GM19193 (cell line): ENCODE results near the gene SH3RF3.

Source experiments
- POLR2A ChIP-seq: IDR thresholded peaks from 4 replicates; pipeline ENCODE4 v1.6.1; 2011; ENCODE audit not compliant: insufficient read depth, insufficient read length; ENCODE audit errors: extremely low read depth

The SH3RF3 gene

DNA sequence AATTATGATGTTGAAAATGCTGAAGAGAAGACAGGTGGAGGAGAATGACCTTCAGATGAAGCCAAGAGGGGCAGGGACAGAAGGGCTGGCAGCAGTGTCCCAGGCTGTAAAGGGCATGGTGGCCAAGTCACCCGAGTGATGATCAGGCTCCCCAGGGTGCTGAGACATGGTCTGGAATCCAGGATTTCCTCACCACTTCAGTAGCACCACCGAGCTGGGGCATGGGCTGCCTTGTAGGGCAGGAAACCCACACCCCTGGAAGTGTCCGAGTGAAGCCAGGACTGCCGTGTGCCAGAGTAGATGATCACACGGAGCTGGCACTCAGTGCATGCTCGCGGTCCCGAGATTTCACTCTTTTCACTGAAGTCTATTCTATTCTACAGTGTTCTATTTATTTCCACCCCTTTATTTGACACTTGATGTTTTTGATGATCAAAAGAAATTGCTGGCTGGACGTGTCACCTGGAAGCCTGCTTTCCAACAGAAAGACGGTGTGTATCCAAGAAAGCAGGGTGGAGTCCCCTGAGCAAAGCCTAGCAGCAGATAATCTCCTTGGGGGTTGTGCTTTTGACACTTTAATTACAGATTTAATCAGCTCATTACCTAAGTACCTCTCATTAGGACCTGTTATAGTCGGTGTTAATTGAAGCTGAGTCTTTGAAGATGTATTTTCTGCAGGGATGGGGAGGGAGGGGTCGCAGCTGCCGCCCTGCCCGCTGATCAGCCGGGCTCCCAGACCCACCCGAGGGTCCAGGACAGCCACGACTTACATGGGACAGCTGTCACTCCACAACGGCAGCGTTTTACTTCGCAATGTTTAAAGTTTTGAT lies 392.4 kb downstream of the SH3RF3 start:
- TF ChIP-seq POLR2A: no peak

DNA sequence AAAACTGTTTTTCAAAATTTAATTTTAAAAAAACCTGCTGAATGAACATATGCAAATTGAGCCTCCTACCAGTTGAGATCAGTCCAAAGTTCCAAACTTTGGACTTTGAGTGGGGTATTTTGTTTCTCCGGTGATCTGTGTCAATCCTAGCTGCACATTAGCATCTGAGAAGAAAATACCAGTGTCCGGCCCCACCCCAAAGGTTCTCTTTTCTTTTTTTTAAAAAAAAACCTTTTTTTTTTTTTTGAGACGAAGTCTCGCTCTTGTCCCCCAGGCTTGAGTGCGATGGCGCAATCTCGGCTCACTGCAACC lies 393.0 kb downstream of the SH3RF3 start:
- TF ChIP-seq POLR2A: no peak

GRCh38 chr2:109523121-109523520 lies 394.1 kb downstream of the SH3RF3 start:
- no peak for TF ChIP-seq POLR2A

DNA sequence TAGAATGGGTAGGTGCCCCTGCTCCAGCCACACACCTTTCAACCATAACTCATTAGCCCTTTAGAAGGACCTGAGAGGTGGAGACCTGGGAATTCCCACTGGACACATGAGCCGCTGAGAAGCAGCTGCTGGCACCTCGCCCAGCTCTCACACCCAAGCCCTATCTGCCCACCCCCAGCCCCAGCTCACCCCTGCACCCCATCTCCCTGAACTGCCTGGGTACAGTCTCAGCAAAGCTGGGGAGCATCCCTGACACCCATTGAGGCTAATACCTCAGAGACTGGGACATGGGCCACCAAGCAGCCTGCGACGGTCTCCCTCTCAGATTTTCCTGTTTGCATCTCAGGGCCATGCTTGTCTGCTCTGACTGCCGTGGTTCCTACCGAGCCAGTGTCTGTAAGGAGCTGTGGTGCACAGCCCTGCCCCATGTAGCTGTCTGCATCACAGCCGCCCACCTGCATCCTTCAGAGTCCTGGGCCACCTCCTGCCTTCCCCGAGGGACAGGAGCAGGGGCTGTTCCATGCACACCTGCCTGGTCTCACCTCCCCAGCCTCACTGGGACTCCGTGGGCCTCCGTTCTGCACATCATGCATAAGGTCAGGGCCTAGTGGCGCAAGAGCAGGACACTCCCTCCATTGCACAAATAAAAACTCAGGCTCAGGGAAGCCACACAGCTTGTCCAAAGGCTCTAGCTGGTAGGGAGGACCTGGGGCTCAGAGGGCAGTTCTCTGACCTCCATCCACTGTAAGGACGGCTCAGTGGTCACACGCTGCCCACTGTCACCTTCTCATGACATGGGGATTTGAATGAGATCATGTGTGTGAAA lies 394.7 kb downstream of the SH3RF3 start:
- no peak for TF ChIP-seq POLR2A

GRCh38 chr2:109525836-109526235 lies 396.8 kb downstream of the SH3RF3 start:
- no peak for TF ChIP-seq POLR2A

DNA sequence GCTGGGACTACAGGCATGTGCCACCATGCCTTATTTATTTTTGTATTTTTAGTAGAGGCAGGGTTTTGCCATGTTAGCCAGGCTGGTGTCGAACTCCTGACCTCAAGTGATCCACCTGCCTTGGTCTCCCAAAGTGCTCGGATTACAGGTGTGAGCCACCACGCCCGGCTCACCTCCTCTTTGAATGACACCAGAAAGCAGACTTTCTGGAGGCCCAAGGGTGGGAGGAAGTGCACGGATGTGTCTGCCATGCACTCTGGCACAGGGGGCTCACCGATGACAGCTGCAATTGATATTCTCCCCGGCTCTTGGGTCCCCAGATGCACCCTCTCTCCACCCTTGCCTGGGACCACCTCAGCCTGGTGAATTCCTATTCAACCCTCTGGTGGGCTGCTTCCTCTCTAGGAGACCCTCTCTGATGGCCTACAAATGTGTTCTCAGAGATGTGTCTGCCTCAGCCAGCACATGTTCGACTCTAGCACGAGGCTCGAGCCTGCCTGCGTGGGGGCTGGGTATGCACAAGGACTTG lies 397.5 kb downstream of the SH3RF3 start:
- TF ChIP-seq POLR2A: no peak

- TF ChIP-seq POLR2A: no peak
Measured at GRCh38 chr2:109527079-109527478, 398.1 kb downstream of the SH3RF3 start.

- no peak for TF ChIP-seq POLR2A
Measured at GRCh38 chr2:109527846-109528705, 399.1 kb downstream of the SH3RF3 start.

- TF ChIP-seq POLR2A: no peak
Measured at GRCh38 chr2:109528811-109529501, 400.0 kb downstream of the SH3RF3 start.

- TF ChIP-seq POLR2A: no peak
Measured at GRCh38 chr2:109529532-109530449, 400.8 kb downstream of the SH3RF3 start.

- TF ChIP-seq POLR2A: no peak
Measured at GRCh38 chr2:109530712-109531111, 401.7 kb downstream of the SH3RF3 start.

DNA sequence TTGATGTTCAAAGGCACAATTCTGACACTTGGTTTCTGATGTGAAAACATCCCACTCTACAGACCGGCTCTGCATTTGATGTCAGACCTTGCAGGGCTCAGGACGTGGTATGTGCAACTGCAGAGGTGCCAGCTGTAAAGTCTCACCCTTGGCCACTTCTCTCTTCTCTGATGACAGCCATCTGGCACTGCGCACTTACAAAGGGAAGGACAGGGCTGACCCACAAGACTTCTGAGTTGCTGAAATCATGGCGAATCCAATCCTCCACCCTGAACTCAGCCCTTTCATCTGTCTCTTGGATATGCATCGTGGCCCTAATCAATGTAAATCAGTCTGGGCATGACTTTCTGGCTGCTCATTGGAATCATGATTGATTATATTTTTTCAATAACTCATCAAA lies 402.2 kb downstream of the SH3RF3 start:
- TF ChIP-seq POLR2A: no peak
